Lower leg skin (tissue), 4 donors: ENCODE results near the gene PALLD. TPM values are rescaled to one million over a fixed set of nuclear protein-coding genes. Genes with fewer than 3 reads are reported as not detected.

Experiments
- DNase-seq, 2 donors: peaks; one replicate each; pipeline ENCODE4 v3.0.0-alpha.2; 2019; ENCODE audit warnings: low spot score in 2 of 2
- H3K4me3 ChIP-seq: fragments of 200-600 bp; sonication (generic); 2 replicates; pipeline ENCODE4 v1.5.1; 2017; ENCODE audit warnings: mild to moderate bottlenecking, low read depth; ENCODE audit not compliant: poor library complexity, severe bottlenecking
- POLR2A ChIP-seq, 2 donors: fragments of 450-650 bp; IDR thresholded peaks; one replicate each; pipeline ENCODE4 v1.6.1; 2016 to 2017; ENCODE audit warnings: antibody characterized with exemption in 2 of 2, mild to moderate bottlenecking in 1 of 2, moderate library complexity in 1 of 2
- WGBS, 2 donors: methylation state at CpG; one replicate each; pipeline ENCODE4 v1.1.5; 2018; 5-methylcytosine and 5-hydroxymethylcytosine counted together
- intact Hi-C: fragments of 100-400 bp; cut with DNase I; formaldehyde crosslinking; loops from one replicate; pipeline ENCODE4 v1.15.0; 2023; ENCODE audit warnings: low total_unique reads
- total RNA-seq, 4 donors: library from RNA; depleted of rRNA; stranded (reverse); fragments of >200 nt; gene quantifications; one replicate each; pipeline ENCODE4 v1.1.0, GENCODE V29; 2016
- TF ChIP-seq, protein P1 (sequence below), 3 donors: fragments of 450-650 bp; IDR thresholded peaks; one replicate each; pipeline ENCODE4 v1.5.1; 2016; ENCODE audit warnings: antibody characterized with exemption in 3 of 3, mild to moderate bottlenecking in 3 of 3, moderate library complexity in 2 of 3

Gene PALLD
- total RNA-seq, 4 donors from 2014 or later: 46.1 to 103 (median 77.6) TPM

DNA sequence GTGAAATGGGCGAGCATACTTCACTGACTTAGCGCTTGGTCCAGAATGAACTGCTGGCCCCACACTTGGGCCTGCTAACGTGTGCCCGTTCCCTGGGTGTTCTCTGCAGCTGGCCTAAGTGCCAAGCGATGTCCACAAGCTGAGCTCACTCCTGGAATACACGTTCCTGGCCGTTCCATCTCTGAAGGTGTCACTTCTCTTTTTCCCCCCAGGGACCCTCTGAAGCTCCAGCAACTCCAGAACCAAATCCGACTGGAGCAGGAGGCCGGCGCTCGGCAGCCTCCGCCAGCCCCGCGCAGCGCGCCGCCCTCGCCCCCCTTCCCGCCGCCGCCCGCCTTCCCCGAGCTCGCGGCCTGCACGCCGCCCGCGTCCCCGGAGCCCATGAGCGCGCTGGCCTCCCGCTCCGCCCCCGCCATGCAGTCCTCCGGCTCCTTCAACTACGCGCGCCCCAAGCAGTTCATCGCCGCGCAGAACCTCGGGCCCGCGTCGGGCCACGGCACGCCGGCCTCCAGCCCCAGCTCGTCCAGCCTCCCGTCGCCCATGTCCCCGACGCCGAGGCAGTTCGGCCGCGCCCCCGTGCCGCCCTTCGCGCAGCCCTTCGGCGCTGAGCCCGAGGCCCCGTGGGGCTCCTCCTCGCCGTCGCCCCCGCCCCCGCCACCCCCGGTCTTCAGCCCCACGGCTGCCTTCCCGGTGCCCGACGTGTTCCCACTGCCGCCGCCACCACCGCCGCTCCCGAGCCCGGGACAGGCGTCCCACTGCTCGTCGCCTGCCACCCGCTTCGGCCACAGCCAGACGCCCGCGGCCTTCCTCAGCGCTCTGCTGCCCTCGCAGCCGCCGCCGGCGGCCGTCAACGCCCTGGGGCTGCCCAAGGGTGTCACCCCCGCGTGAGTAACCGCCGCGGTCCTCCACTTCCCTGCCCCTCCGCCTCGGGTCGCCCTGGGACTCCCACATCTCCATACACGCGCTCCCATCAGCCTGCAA lies 380.9 kb downstream of the PALLD start:
- WGBS, 2 donors: 28 to 39% methylated on average over 85 to 104 of the region's 108 CpGs
- intact Hi-C loops: no loop called here
- no peak for TF ChIP-seq POLR2A (IDR thresholded peaks at IDR 0.05)
- TF ChIP-seq, protein P1, sequence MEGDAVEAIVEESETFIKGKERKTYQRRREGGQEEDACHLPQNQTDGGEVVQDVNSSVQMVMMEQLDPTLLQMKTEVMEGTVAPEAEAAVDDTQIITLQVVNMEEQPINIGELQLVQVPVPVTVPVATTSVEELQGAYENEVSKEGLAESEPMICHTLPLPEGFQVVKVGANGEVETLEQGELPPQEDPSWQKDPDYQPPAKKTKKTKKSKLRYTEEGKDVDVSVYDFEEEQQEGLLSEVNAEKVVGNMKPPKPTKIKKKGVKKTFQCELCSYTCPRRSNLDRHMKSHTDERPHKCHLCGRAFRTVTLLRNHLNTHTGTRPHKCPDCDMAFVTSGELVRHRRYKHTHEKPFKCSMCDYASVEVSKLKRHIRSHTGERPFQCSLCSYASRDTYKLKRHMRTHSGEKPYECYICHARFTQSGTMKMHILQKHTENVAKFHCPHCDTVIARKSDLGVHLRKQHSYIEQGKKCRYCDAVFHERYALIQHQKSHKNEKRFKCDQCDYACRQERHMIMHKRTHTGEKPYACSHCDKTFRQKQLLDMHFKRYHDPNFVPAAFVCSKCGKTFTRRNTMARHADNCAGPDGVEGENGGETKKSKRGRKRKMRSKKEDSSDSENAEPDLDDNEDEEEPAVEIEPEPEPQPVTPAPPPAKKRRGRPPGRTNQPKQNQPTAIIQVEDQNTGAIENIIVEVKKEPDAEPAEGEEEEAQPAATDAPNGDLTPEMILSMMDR (IDR thresholded peaks at IDR 0.05): no peak
- H3K4me3 ChIP-seq: peak overlapping the region; percentile 14
- peak in 1 of 2 donors; percentile 90 for DNase-seq

DNA sequence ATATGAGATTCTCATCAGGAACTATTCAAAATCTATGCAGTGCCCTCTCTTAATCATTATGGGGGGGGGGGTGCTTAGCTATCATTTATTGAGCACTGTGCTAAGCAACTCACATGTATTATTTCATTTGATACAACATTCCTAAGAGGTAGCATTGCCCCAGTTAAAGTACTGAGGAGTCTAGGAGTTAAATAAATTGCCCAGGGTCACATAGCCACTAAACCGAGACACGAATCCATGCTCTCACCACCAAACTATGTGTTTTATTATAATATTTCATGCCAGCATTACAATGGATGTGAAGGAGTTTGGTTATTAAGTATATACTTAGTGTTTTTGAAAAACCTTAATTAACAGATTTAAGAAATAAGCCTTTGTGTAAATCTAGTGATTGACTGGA lies 381.8 kb downstream of the PALLD start:
- H3K4me3 ChIP-seq: no peak overlapping the region
- intact Hi-C loops: no loop called here
- TF ChIP-seq POLR2A (IDR thresholded peaks at IDR 0.05): no peak
- TF ChIP-seq, protein P1 (IDR thresholded peaks at IDR 0.05): no peak
- no peak for DNase-seq
- 55 to 58% methylated on average over 2 of the region's 2 CpGs for WGBS, 2 donors

- H3K4me3 ChIP-seq: no peak overlapping the region
- DNase-seq: no peak
- TF ChIP-seq, protein P1 (IDR thresholded peaks at IDR 0.05): no peak
- TF ChIP-seq POLR2A (IDR thresholded peaks at IDR 0.05): no peak
- intact Hi-C loops: no loop called here
Measured at GRCh38 chr4:168879188-168879587, 382.3 kb downstream of the PALLD start.

DNA sequence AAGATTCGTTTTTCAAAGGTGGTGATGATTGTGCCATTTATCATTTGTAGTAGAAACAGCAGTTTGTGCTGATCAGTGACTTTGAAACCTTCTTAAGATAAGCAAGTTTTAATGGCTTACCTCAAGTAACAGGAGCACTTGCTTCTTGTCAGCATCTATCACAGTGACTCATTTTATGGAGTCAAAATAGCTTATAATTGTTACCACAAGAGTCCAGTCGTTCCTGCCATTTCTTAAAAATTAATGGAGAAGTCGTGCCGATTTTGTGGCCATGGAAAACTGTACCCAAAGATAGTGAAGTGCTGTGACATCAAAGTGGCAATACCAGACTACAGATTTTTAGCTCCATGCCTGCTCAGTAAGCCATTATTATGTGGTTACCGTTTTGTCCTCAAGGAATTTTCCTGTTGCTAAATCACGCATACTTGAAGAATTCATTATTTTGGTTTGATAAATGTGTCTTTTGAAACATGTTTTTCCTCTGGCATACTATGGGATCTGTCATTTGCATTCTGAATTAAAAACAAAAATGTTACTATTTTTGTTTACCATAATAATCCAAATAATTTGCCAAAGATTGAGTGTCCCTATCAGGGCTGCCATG lies 383.3 kb downstream of the PALLD start:
- intact Hi-C loops: no loop called here
- H3K4me3 ChIP-seq: no peak overlapping the region
- TF ChIP-seq POLR2A (IDR thresholded peaks at IDR 0.05): no peak
- TF ChIP-seq, protein P1 (IDR thresholded peaks at IDR 0.05): no peak
- WGBS, 2 donors: 52 to 53% methylated on average over 6 of the region's 6 CpGs
- no peak for DNase-seq

DNA sequence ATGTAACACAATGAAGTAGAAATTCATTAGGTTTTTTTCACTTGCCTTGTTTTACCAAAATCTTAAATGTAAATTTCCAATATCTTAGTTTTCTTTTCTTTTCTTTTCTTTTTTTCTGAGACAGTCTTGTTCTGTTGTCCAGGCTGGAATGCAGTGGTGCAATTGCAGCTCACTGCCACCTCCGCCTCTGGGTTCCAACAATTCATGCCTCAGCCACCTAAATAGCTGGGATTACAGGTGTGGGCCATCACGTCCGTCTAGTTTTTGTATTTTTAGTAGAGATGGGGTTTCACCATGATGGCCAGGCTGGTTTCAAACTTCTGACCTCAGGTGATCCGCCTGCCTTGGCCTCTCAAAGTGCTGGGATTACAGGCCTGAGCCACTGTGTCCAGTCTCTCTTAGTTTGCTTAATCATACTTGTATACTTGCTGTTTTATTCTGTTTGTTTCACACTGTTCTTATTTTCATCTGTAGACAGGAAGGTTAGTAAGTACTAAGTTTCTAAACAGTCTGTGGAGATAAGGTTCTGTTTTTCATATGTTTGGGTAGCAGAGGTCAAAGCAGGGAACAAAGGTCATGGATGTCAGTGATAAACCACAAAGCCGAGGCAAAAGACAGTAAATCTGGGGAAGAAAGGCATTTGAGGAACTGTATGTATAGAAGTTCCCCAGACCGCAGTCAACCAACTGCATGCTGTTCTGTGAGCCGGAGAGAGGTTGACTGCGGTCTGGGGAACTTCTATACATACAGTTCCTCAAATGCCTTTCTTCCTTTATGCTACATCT lies 384.2 kb downstream of the PALLD start:
- no peak for DNase-seq
- intact Hi-C loops: no loop called here
- 79 to 84% methylated on average over 8 of the region's 8 CpGs for WGBS, 2 donors
- no peak overlapping the region for H3K4me3 ChIP-seq
- TF ChIP-seq POLR2A (IDR thresholded peaks at IDR 0.05): no peak
- TF ChIP-seq, protein P1 (IDR thresholded peaks at IDR 0.05): no peak
